GM21786 (cell line): ENCODE data around the gene LUZP2.

Experiments
- ATAC-seq: cut with Tn5 transposase; IDR thresholded peaks from one replicate; pipeline ENCODE4 v1.9.1; 2021; ENCODE audit not compliant: unreplicated experiment

LUZP2 gene

DNA sequence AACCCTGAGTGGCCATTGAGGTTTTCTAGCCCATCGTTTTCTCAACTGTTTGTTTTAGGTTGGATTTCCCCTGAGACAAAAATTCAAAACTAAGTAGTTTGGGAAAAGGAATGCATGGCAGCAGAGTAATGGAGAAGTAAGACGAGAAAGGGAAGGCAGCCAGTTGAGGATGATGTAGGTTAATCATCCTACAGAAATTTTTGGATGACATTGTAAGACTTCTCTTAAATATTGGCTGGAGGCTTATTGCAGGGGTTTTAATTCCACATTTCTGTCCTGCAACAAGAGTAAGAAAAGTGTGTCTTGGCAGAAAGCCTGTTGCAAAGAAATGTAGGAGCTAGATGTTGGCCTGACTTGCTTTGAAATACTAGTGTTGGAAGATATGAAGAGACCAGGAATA, 308.8 kb downstream of the LUZP2 start:
- ATAC-seq: no peak

DNA sequence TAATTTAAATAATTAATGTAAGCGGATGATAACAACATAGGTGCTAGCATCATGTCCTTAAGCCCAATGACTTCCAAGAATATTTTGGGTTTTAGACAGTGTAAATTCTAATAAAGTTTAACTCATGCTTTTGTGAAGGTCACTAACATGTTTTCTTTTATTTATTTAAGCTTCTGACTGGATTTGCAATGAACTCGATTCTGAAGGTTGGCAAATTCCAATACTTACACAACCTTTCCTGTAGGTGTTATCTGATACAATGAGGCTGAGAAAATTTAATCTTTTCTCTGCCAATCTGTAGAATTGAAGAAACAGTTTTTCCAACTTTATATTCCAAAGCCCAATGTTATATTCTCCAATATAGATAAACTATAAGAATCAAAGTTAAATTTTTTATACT, 311.3 kb downstream of the LUZP2 start:
- ATAC-seq: no peak

DNA sequence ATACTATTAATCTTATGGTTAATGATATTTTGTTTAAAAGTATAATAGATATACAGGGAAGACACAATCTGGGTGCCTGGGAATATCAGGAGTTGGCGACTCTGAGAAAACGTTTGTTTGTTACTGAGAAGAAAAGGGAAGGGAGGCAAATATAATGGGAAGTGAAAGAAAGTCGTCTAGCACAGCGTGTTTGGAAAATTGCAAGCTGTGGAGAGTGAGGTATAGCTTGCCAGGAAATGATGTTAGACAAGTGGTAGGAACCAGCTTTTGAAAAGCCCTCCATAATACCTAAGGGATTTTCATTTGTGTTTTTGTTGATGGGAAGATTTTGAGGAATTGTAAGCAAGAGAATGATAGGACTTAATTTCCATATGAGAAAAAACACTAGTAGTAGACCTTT, 322.2 kb downstream of the LUZP2 start:
- ATAC-seq: no peak

DNA sequence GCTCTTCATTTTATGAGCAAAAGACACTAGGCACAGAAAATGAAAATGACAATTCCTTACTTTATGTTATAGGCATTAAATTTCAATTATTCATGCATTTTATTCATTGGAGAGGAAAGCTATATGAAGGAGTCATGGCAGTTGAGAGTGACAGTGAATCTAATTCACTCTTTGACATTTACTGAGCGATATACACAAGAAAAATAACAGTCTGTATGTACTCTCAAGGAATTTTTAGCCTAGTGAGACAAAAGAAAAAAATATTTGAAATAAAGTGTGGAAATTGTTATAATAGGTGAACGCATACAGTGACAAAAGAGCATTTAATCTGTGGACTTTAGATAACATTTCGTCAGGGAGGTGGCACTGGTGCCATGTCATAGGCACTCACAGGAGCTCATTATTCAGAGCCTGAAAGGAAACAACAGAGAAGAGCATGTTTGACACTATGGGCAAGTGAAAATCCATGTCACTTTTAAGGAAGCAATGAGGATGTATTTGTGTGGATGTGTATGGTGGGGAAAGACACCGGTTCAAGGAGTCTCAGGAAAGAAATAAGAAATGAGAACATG, 323.1 kb downstream of the LUZP2 start:
- ATAC-seq: no peak

DNA sequence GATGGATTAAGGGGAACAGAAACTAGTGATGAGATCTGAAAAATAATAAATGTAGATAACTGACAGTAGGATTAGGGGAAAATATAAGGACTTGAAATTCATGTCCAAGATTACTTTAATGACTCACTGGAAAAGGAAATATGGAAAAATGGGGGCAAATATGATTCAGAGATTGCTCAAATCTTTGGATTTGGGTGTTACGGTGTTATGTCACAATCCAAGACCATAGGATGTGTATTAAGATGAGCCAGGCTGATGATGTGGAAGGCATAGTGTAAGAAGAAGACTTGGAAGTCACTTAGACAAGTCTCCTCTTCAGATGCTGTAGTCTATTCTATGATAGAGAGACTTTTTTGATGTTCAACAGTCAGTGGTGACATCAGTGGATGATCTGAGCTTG, 323.7 kb downstream of the LUZP2 start:
- ATAC-seq: no peak

DNA sequence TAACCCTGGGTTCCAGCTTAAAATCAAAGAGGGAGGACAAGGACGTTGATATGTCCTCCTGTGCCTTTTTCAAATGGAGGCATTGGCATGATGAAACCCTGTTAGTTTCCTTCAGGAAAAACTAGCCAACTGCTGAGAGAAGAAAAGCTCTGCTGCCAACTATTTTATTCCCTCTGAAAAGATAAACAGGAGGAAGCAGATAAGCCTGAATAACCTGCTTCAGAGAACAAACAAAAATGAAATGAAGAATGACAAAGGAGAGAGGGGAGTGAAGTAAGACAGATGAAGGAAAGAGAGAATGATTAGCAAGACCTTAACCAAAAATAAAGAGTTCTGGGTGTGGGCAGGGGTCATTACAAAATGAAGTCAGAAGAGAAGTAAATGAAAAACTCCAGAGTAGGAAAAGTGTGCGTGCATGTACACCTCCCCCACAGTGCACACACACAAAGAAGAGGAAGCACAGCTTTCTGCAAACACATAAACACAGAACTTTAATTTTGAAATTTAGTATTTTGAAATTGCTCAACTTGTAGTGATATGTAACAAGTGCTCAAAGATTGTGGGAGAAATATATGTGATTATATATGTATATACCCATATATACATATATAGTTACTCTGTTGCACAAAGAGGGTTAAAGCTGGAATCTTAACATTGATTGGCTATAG, 332.2 kb downstream of the LUZP2 start:
- no peak for ATAC-seq

DNA sequence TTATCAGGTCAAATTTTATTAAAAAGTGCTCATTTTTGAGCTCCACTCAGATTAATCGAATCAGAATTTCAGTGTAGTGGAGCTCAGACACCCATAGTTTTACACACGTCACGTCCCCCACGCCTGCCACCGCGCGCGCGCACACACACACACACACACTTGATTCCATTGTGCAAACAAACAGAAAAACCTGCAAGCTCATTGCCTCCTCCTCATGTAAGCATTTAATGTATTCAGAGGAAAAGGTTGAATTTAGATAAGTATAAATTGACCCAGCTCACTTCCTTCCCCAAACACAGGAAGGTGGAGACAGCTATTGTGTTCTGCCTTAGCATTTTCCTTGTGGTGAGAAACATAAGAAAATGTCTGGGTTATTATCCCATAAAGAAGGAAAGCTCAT, 336.7 kb downstream of the LUZP2 start:
- no peak for ATAC-seq

DNA sequence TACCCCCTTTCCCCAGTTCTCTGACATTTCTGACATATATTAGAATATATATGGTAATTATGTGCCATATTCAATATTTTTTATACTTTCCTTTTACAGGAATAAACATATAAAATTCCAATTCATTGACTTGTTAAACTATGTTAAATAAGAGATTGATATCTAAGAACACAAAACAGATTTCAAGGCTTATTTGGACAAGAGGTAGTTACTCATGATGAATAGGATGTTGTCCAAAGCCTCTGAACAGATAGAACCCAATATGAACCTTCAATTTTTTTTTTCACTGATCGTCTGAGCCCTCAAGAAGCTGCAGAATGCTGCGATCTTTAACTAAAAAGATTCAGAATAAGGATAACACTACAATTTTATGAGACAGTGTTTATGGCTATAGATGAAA, 340.3 kb downstream of the LUZP2 start:
- no peak for ATAC-seq

DNA sequence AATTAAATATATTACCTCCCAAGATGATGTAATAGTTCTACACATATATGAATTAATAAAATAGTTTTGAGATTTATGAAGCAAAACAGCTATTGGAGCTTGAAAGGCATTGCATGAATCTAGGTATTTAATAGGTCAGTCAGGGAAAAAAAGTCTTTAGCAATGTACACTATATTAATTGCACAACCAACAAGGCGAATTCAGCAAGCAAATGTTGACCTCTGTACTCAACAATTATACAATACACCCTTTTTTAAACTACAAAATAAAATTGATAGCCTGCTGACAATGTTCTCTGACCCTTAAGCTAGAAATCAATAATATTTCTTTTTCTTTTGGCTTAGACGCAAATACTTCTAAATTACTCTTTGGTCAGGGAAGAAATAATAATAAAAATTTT, 345.5 kb downstream of the LUZP2 start:
- ATAC-seq: no peak

DNA sequence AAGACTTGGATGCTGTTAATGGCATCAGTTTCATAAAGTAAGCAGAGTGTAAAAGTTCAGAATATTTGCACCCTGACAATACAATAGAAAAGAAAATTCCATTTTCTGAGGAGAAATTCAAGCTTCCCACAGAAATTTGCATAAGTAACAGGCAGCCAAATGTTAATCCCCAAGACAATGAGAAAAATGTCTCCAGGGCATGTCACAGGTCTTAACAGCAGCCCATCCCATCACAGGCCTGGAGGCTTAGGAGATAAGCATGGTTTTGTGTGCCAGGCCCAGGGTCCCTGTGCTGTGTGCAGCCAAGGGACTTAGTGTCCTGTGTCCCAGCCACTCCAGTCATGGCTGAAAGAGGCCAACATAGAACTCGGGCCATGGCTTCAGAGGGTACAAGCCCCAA, 347.6 kb downstream of the LUZP2 start:
- no peak for ATAC-seq

DNA sequence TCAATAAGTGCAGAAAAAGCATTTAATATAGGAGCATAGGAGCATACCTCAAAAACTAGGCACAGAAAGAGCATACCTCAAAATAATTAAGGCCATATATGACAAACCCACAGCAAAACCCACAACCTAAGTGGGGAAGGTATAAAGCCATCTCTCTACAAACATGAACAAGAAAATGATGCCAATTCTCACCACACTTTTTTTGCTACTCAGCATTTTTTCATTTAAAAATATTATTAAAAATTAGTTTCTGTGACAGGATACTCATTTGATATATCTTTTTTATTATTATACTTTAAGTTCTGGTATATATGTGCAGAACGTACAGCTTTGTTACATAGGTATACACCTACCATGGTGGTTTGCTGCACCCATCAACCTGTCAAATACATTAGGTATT, 352.0 kb downstream of the LUZP2 start:
- no peak for ATAC-seq

DNA sequence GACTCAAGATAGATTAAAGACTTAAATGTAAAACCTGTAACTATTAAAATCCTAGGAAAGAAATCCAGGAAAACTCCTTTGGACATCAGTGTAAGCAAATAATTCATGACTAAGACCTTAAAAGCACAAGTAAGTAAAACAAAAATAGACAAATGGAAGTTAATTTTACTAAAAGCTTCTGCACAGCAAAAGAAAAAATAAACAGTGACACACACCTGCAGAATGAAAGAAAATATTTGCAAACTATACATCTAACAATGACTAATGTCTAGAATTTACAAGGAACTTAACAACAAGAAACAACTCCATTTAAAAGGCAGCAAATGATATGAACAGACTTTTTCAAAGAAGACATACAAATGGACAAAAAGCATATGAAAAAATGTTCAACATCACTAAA, 359.1 kb downstream of the LUZP2 start:
- no peak for ATAC-seq

DNA sequence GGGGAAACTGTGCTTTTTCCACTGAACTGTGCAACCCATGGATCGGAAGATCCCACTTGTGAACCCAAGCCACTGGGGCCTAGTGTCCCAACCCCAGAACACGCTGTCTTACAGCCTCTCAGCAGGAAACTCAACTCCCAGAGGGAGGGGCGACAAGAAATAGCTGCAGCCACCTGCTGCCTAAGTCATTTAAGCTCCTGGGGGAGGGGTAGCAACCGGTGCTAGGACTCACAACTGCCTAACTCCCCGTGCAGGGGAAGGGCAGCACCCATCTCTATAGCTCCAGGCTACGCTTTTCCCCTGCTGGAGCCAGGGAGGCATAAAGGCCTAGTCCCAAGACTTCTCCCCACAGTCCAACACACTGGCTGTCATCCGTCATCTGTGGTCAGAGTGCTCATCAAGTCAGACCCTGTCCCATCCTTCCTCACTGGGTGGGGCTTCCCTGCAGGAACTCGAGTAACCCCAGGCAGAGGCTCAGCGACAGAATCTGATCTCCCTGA, 363.0 kb downstream of the LUZP2 start:
- ATAC-seq: no peak

DNA sequence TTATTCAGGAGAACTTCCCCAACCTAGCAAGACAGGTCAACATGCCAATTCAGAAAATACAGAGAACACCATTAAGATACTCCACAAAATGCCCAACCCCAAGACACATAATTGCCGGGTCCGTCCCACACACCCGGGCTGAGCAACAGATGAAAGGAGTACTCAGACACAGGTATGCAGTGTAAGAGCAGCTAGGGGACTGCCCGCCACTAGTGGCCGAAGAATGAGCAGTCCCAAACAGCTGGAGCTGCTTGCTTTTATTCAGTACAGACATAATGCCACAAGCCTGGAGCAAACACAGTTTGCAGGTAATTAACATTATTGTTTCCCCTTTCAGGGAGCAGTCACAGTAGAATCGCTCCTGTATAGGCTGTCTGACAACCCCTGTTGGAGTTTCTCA, 364.6 kb downstream of the LUZP2 start:
- ATAC-seq: no peak

DNA sequence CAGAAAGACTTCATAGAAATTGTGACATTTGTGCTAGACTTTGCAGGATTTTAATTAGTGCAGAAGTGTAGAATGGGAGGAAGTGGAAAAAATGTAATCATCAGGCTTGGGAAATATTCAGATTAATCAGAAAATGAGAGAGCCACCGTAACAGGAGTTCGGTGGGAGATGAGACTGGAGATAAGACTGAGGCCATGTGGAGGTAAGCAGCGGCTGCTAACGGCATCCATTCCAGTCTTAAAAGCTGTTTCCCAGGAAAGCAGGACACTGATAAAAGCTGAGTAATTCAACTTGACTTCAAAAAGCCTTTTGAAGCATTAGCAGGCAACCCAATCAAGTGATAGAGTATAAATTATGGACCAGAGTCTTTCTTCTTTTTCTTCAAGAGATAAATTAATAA, 369.9 kb downstream of the LUZP2 start:
- no peak for ATAC-seq

DNA sequence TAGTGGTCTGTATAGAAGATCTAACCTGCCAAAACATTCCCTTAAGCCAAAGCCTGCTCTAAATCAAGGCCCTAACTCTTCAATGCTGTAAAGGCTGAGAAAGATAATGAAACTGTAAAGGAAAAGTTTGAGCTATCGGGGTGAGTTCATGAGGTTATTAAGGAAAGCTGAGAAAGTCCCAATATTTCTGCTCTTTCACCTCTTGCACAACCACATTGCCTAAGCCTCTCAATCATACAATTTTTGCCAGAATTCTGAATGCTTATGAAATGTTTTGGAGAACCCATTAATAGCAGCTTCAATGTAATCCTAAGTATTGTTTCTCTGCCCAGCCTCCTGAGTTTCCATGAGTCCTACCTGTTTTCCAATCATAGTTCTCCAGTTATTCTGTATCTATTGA, 373.2 kb downstream of the LUZP2 start:
- ATAC-seq: no peak

DNA sequence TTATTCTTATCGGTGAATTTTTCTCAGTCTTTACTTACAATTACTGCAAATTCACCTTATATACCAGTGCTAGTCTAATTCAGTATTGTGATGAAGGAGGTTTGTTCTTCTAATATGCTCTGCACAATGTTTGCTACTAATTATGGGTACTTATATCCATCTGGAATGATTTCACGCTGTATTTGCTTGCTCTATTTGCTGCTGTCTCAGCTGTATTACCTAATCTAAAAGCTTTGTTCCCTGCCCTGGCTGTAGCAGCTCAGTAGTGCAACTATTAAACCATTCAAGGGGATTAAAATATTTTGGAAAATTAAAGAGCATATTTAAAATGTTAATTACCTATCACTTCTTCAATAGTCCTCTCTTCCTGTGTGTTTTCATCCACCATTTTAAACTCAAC, 375.3 kb downstream of the LUZP2 start:
- no peak for ATAC-seq

DNA sequence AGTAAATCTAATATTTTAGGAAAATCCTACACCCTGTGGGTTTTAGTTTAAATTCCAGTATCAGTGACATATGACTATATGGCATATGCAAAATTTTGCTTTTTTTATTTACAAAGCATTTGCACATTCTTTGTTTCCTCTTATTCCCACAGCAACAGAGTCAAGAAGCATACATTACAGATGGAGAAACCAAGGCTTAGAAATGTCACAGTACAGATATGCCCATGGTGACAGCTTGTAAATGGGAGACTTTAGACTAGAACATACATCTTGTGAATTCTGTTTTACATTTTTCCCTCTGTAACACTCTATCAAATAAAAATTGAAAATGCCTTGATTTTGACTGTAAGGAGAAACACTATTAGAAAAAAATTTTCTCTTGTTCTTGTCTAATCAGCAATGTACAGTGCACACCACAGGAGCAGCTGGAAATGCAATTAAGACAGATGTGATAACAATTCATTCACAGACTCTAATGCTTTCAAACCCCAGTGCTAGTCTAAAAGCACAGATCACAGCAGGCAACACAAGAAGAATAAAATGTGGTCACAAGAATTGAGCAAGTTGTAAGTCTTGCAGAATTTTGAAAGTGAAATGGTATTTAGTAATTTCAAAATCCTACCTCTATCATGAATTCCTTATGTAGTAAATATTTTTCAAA, 375.9 kb downstream of the LUZP2 start:
- ATAC-seq: no peak

DNA sequence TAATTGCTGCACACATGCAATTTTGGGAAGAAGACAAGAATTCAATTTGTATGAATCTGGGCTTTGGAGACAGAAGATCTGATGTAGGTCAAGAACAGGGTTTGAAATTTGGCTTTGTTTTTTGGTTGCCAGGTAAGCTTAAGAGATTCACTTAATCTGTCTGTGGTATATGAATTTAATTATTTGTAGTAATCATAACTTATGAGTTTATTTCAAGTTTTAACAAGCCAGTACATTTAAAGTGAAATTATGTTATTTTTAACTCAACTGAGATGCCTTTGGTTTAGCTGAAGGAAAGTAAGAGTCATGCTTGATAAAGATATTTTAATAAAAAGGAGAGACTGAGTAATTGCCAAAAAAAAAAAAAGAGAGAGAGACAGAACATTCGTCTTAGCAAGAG, 384.1 kb downstream of the LUZP2 start:
- ATAC-seq: no peak

DNA sequence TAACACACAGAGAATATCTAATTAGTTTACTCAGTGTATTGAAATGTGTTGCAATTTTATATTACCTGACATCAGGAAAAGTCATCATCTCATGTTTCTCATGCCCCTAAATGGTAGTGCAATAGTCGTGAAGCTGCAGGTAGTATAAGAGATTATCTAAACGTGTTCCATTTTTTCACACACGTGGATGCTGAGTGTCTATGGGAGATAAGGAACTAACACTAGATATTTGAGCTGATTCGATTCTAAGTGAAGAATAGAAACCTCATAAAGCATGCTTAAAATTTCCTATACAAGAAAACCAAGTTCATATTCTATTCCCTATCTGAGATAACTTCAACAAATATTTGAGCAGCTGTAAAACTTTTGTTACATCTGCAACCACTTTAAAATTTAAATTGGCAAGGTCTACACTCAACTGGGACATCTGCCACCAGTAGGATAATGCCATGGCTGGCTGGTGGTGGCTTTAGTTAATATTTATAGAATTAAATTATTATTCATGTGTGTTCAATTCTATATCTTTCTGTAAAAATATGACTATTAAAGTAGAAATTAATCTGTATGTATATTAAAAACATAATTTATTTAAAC, 388.8 kb downstream of the LUZP2 start:
- no peak for ATAC-seq

DNA sequence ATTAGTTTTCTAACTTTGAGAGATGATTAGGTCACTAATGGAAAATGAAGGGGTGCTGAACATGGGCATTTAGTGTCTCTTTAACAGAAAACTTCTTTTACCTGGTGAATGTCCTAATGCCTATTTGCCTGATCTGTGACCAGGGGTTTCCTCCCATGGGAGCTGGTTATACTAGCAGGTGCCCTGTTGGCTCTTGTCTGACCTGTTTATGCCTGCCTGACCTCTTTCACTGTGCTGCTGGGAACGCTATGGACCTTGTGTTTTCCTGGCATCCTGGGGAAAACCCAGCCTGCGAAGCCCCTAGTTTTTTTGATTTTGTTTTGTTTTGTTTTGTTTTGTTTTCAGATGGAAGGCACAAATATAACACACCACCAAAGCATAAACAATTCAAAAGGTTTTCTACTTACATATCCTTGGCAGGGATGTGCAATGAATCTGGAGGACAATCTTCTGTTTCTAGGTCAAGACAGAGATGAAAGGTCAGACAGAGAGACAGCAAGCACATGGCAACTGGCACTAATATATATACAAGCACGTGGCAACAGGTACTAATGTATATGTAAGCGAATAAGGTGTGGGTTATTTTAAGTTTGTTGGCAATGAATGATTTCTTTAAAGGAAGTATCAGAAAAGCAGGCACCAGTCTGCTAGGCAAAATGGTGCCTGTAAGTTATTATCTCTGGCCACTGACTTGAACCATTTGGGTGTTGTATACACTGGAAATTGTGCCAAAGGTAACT, 390.2 kb downstream of the LUZP2 start:
- ATAC-seq: no peak

DNA sequence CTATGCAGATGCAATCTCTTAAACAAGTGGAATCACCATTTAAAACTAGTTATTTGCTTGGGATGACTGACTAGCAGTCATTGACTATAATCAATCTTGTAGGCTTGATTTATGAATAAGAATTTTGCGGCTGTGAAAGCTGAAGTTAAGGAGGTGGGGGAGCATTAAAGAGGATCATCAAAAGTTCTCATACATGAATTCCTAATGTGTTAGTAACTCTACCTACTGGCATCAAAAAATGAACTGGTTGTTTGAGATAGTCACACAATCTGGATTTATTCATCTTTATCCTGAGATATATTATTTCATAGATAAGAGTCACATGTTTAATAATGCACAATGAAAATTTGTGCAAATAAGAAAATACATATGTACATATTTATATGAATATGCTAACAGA, 393.6 kb downstream of the LUZP2 start:
- ATAC-seq: no peak
